LNCAP (cell line): Measurements from ENCODE around the gene DLX5.

Experiments used
- CTCF ChIP-seq: fragments of 450-650 bp; IDR thresholded peaks from 2 replicates; pipeline ENCODE4 v1.5.1; 2017; ENCODE audit warnings: mild to moderate bottlenecking

The DLX5 gene

GRCh38 chr7:96985992-96986391 is 38.6 kb downstream of the DLX5 start:
- no peak for TF ChIP-seq CTCF

GRCh38 chr7:96982586-96982985 is 42.0 kb downstream of the DLX5 start:
- TF ChIP-seq CTCF, result no peak

GRCh38 chr7:96979551-96980276 is 44.9 kb downstream of the DLX5 start:
- no peak for TF ChIP-seq CTCF

- TF ChIP-seq CTCF, result no peak
Observed at GRCh38 chr7:96977445-96977844, 47.2 kb downstream of the DLX5 start.

- no peak for TF ChIP-seq CTCF
Observed at GRCh38 chr7:96976106-96976505, 48.5 kb downstream of the DLX5 start.

GRCh38 chr7:96973986-96974385 is 50.6 kb downstream of the DLX5 start:
- no peak for TF ChIP-seq CTCF

GRCh38 chr7:96970739-96971138 is 53.9 kb downstream of the DLX5 start:
- TF ChIP-seq CTCF, result no peak
